Natural killer cell treated with Interleukin-12 subunit alpha and Interleukin-12 subunit beta and Interleukin-15 and Interleukin-18, amount 100 ng/mL, for 72 hours (primary cell): ENCODE measurements around the gene IMP4. TPM values are rescaled to one million over a fixed set of nuclear protein-coding genes. Genes with fewer than 3 reads are reported as not detected.

Experiments
- ATAC-seq, 2 donors: fragments of 150-1000 bp; cut with Tn5 transposase in 1 of 2; sonication (Bioruptor Pico), chemical (Tn5 transposase) in 1 of 2; 2 replicates each; pipeline ENCODE4 v1.10.0; 2021
- DNase-seq: peaks from one replicate; pipeline ENCODE4 v3.0.0; 2022; ENCODE audit warnings: low spot score
- H3K27ac Mint-ChIP-seq, 2 donors: 1 replicate in 1 of 2; 2 replicates in 1 of 2; pipeline ENCODE4 v1.8.0; 2022; ENCODE audit warnings: mixed read lengths in 2 of 2, mild to moderate bottlenecking in 1 of 2, moderate library complexity in 1 of 2
- H3K27me3 Mint-ChIP-seq, 2 donors: 1 replicate in 1 of 2; 2 replicates in 1 of 2; pipeline ENCODE4 v1.8.0; 2022; ENCODE audit warnings: mixed read lengths in 2 of 2
- H3K36me3 Mint-ChIP-seq: one replicate; pipeline ENCODE4 v1.8.0; 2022; ENCODE audit warnings: mixed read lengths
- H3K4me1 Mint-ChIP-seq, 2 donors: 1 replicate in 1 of 2; 2 replicates in 1 of 2; pipeline ENCODE4 v1.8.0; 2022; ENCODE audit warnings: low read depth in 2 of 2, mixed read lengths in 2 of 2, mild to moderate bottlenecking in 1 of 2
- H3K4me3 Mint-ChIP-seq: one replicate; pipeline ENCODE4 v1.8.0; 2022; ENCODE audit warnings: mixed read lengths
- H3K9me3 Mint-ChIP-seq: 2 replicates; pipeline ENCODE4 v1.8.0; 2022; ENCODE audit warnings: mixed read lengths
- total RNA-seq, 2 donors: library from RNA; stranded (reverse); gene quantifications; one replicate each; pipeline ENCODE4 v1.2.3, GENCODE V29; 2022

The IMP4 gene
- total RNA-seq, 2 donors from 2014 or later = 94.1 to 198 TPM

DNA sequence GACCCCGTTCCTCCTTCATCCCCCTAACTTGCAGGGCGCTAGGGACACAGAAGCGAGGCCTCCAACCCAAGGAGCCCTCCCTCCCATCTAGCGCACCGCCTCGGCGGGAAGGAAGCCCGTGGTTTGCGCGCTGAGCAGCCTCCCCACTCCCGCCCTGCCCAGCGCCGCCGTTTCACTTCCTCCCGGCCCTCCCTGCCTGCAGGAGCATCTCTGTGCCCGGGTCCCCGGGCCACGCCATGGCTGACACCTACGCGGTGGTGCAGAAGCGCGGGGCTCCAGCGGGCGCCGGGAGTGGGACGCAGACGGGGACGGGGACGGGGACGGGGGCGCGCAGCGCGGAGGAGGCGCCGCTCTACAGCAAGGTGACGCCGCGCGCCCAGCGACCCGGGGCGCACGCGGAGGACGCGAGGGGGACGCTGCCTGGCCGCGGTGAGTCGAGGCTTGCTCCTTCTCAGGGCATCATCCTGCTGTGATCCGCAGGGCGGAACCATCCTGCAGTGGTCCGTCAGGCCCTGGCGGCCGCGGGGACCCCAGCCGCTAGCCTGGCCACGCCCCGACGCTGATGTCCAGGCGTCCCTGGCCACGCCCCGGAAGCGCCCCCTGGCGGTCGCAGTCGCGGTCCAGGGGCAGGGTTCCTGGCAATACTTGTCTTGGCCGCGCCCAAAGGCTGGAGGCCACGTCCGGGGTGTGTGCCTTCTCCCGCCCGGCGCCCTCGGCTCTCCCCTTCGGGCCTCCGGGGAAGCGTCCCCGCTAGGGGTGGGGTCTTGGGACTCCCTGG is 29.5 kb downstream of the IMP4 start:
- DNase-seq (peak; percentile 93), ATAC-seq (peak; percentile 92 to 95)
- H3K9me3 Mint-ChIP-seq = peaks cover 5% of the 10 kb centered on the region
- H3K4me3 Mint-ChIP-seq = peak overlapping the region; percentile 92
- H3K4me1 Mint-ChIP-seq = peaks cover 59% of the 10 kb centered on the region in 2 donors
- peak overlapping the region; percentile 98 to 99 for H3K27ac Mint-ChIP-seq
- H3K36me3 Mint-ChIP-seq = peaks cover 41% of the 10 kb centered on the region
- H3K27me3 Mint-ChIP-seq = no peaks in the 10 kb centered on the region

DNA sequence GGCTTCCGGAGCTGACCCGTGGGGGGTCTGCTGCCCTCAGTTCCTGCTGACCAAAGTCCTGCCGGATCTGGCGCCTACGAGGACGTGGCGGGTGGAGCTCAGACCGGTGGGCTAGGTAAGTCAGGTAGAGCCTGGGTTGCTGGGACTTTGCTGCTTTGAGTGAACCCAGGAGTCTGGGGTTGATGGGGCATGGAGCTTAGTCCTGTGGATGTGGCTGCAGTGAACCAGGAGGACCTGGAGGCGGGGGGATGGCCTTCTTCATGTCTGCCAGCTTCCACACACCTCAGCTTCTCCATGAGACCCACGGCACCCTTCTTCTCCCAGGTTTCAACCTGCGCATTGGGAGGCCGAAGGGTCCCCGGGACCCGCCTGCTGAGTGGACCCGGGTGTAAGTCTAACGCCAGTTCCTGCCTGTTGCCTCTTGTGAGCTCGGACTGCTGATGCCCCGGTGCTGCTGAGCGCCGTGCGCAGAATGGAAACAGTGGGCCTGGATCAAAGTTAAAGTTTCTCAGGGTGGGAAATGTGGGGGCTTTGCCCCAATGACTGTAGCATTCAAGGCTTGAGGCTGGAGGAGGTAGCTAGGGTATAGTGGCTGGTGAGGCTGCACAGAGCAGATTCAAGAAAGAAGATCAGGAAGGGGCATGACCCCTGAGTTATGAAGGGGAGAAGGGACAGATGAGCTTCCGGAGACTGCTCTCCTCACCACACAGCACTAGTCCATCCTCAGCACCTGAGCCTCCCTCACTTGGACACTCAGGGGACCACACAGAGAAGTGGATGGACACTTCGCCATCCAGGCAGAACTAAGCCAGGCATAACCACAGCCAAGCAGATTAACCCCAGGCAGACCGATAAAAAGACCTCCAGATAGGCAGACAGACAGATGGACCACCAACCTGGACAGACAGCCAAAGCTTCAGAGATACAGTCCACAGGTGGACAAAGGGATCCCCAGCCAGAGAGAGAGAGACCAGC is 30.4 kb downstream of the IMP4 start:
- DNase-seq (no peak), ATAC-seq (no peak)
- Mint-ChIP-seq H3K27me3 (no peaks in the 10 kb centered on the region), H3K4me3 (peak overlapping the region; percentile 92), H3K9me3 (peaks cover 5% of the 10 kb centered on the region), H3K27ac (peak overlapping the region; percentile 98 to 99), H3K4me1 (peaks cover 65 to 66% of the 10 kb centered on the region in 2 donors), H3K36me3 (peaks cover 34% of the 10 kb centered on the region)

DNA sequence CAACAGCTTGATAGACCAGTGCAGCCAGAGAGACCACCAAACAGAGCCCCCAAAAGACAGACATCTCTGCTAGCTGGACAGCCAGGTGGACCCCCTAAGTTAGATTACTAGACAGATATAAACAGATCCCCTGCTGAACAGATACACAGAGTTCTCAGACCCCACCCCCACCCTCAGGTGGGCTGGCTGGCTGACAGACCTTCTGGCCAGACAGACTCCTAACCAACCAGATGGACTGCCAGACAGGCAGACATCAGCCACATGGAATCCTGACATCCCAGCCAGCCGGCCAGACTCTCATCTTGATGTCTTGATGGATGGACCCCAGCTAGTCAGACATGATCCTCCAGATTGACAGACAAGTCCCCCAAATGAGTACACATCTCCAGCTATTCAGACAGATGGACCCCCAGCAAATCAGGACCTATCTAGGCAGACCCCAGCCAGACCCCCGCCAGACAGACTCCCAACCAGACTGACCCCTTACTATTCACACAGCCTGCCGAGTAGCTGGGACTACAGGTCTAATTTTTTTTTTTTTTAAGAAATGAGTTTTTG is 31.2 kb downstream of the IMP4 start:
- ATAC-seq = no peak
- Mint-ChIP-seq H3K27me3 (no peaks in the 10 kb centered on the region), H3K4me1 (peaks cover 65 to 66% of the 10 kb centered on the region in 2 donors), H3K9me3 (peaks cover 5% of the 10 kb centered on the region), H3K27ac (peak overlapping the region; percentile 98 to 99), H3K36me3 (peaks cover 33% of the 10 kb centered on the region), H3K4me3 (peak overlapping the region; percentile 92)
- no peak for DNase-seq

DNA sequence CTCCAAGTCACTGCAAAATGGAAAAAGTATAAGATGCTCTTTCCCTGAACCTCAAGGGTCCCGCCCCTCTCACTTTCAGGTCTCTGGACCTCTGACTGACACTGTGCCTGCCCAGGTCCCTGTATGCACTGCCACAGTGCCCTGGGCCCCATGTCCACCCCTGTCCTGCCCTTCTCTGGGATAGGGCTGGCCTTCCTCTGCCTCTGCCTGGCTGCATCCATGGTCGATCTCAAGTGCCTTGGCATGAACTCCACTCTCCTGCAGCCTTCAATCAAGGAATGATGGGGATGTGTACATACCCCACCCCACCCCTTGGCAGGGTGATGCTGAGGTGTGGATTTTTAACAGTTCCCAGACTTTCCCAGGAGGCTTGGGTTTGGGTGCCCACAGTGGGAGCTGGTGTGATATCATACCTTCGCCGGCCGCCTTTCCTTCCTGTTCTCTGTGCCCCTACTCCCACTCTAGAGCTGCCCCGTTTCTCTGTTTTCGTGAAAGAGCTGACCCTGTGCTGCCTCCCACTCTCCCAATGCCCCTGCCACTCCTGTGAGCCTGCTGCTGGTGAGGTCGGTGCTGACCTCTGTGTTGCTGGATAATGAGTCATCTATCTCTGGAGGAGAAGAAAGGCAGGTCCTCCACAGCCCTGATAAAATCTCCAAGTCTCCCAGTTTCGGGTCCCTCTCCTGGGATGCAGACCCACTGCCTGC is 32.0 kb downstream of the IMP4 start:
- no peak for ATAC-seq
- Mint-ChIP-seq H3K4me3 (peak overlapping the region; percentile 92), H3K36me3 (peaks cover 33% of the 10 kb centered on the region)

DNA sequence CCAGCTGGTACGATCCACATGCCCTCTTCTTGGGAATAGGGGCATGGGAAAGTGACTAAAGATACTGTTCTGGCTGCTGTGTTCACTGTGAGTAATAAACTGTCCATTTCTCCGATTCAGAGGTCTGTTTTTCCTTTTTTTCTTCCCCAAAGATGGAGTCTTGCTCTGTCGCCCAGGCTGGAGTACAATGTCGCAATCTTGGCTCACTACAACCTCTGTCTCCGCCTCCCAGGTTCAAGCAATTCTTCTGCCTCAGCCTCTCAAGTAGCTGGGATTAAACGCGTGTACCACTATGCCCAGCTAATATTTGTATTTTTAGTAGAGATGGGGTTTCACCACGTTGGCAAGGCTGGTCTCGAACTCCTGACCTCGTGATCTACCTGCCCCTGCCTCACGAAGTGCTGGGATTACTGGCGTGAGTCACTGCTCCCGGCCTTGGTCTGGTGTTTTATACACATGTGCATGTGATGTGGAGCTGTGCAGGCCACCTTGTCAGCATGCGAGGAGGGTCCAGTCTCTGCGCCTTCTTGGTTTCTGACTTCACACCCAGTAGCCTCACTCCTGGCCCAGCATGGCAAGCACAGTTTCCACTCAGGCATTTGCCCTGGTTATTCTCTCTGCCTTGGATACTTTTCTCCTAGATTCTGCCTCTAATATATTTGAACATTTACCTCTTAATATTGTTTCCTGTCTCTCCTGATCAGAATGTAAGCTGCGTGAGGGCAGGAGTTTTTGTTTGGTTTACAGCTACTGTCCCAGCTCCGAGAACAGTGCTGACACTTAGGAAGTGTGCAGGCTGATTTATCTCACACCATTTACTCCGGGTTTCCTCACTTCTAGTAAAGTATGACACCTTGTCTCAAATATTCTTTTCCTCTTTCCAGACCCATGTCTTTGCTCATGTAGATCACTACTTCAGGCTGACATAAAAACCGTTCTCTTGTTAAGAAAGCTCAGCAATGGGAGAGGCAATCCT is 32.9 kb downstream of the IMP4 start:
- no peaks in the 10 kb centered on the region for H3K27me3 Mint-ChIP-seq
- peak overlapping the region; percentile 98 to 99 for H3K27ac Mint-ChIP-seq
- peaks cover 68 to 69% of the 10 kb centered on the region in 2 donors for H3K4me1 Mint-ChIP-seq
- peak overlapping the region; percentile 92 for H3K4me3 Mint-ChIP-seq
- H3K9me3 Mint-ChIP-seq = peaks cover 5% of the 10 kb centered on the region
- H3K36me3 Mint-ChIP-seq = peaks cover 33% of the 10 kb centered on the region
- ATAC-seq = no peak
- no peak for DNase-seq

More for the DNA sequence above, 32.0 kb downstream of the IMP4 start:
- peaks cover 69% of the 10 kb centered on the region in 2 donors for H3K4me1 Mint-ChIP-seq
- H3K27ac Mint-ChIP-seq = peak overlapping the region; percentile 98 to 99
- DNase-seq = no peak
- H3K9me3 Mint-ChIP-seq = peaks cover 5% of the 10 kb centered on the region
- H3K27me3 Mint-ChIP-seq = no peaks in the 10 kb centered on the region

DNA sequence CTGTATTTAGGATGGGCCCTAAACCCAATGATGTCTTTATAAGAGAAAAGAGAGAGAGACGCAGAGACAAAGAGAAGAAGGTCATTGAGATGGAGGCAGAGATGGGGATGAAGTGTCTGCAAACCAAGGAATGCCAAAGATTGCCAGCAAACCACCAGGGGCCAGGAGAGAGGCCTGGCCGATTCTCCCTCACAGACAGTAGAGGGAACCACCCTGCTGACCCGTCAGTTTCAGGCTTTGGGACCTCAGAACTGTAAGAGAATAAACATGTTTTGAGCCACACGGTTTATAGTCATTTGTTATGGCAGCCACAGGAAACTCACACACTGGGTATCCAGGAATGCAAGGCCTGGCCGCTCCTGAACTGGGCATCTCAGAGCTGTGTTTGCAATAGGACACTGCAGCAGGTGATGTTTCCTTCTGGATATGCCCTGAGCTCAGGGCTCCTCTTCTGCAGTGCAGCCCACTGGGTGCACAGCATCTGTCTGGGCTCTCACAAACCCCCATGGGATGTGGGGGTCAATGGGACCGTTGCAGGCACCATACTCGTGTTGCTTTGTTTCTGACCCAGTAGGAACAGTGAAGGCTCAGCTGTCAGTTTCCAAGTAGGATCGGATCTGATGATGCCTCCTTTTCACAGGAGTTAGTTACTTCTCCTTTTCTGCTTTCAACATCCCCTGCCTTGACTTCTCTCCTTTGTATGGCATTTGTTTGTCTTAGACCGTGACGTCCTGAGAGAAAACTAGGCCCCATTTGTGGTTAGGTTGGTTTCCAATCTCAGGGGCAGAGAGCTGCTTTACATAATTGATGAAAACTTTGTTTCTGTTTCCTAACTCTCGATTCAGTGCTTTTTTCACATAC is 34.0 kb downstream of the IMP4 start:
- H3K36me3 Mint-ChIP-seq = peaks cover 27% of the 10 kb centered on the region
- ATAC-seq = no peak
- peak overlapping the region; percentile 92 for H3K4me3 Mint-ChIP-seq

DNA sequence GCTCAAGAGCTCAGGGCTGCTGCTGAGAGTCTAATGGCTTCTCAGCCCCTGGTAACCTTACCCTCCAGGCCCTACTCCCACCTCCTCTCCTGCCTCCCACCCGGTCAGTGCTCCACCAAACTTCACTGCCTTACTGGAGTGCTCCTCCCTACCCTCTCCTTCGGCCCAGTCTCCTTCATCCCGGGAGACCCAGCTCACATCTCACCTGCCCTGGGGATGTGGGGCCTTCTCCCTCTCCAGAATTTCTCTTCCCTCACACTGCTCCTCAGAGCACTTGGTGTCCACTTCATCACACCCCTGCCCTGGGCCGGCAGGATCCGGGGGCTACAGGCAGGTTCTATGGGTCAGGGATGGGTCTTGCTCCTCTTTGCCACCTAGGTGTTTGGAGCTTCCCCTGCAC is 34.8 kb downstream of the IMP4 start:
- DNase-seq = no peak
- H3K36me3 Mint-ChIP-seq = peaks cover 27% of the 10 kb centered on the region
- no peak for ATAC-seq
- H3K27ac Mint-ChIP-seq = peak overlapping the region; percentile 98 to 99
- H3K4me1 Mint-ChIP-seq = peaks cover 58 to 64% of the 10 kb centered on the region in 2 donors
- H3K27me3 Mint-ChIP-seq = no peaks in the 10 kb centered on the region
- H3K9me3 Mint-ChIP-seq = peaks cover 5% of the 10 kb centered on the region
- H3K4me3 Mint-ChIP-seq = no peak overlapping the region

More for the DNA sequence above, 34.0 kb downstream of the IMP4 start:
- Mint-ChIP-seq H3K27ac (peak overlapping the region; percentile 98 to 99), H3K4me1 (peaks cover 59 to 65% of the 10 kb centered on the region in 2 donors), H3K9me3 (peaks cover 5% of the 10 kb centered on the region), H3K27me3 (no peaks in the 10 kb centered on the region)
- no peak for DNase-seq

DNA sequence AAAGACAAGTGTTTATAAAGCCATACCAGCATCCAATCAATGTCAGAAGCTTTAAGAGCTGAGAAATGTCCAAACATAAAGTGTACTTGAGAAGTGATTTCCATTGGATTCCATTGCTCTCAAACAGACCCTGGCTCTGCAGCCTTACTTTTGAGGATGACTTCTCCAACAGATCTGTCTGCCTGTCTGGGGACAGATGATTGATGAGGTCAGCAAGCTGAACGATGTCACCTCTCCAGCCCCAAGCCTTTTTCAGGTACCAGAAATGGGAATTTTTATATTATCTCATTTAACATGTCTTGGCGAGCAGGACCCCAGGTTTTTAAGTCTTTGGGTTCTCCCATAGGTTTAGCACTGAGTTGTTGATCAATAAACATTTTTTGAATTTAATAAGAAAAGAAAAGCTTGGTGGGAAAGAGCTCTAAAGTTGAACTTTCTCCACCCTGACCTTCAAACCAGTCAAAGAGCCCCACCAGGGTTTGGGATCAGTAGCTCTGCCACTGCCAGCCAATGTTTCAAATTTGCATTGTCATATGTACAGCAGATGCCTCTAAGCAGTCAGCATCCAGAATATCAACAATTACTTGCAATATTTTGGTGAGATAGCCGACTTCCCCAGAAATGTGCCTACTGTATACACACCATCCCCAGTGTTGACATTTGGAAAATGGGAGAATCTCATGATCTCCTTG is 35.7 kb downstream of the IMP4 start:
- no peak overlapping the region for H3K27ac Mint-ChIP-seq
- peaks cover 53 to 63% of the 10 kb centered on the region in 2 donors for H3K4me1 Mint-ChIP-seq
- DNase-seq = no peak

DNA sequence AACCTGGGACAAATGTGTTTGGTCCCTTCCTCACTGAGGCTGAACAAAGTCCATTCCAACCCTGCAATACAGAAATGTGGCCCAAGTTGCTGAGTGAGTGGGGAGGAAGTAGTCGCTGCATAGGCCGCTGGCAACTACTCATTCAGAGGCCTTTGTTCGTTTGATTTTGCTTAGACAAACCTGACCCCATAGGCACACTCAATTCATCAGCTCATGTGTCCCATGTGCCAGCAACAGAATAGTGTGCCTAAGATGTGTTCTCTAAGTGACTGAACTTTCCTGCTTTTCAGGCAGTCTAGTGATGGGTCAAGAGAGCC is 36.2 kb downstream of the IMP4 start:
- no peak for DNase-seq
- H3K27me3 Mint-ChIP-seq = no peaks in the 10 kb centered on the region
- H3K9me3 Mint-ChIP-seq = peaks cover 5% of the 10 kb centered on the region
- no peak for ATAC-seq
- H3K27ac Mint-ChIP-seq = no peak overlapping the region
- peaks cover 18% of the 10 kb centered on the region for H3K36me3 Mint-ChIP-seq
- peaks cover 48 to 58% of the 10 kb centered on the region in 2 donors for H3K4me1 Mint-ChIP-seq
- no peak overlapping the region for H3K4me3 Mint-ChIP-seq

More for the DNA sequence above, 35.7 kb downstream of the IMP4 start:
- no peaks in the 10 kb centered on the region for H3K27me3 Mint-ChIP-seq
- peaks cover 23% of the 10 kb centered on the region for H3K36me3 Mint-ChIP-seq
- H3K9me3 Mint-ChIP-seq = peaks cover 5% of the 10 kb centered on the region
- H3K4me3 Mint-ChIP-seq = no peak overlapping the region
- no peak for ATAC-seq

DNA sequence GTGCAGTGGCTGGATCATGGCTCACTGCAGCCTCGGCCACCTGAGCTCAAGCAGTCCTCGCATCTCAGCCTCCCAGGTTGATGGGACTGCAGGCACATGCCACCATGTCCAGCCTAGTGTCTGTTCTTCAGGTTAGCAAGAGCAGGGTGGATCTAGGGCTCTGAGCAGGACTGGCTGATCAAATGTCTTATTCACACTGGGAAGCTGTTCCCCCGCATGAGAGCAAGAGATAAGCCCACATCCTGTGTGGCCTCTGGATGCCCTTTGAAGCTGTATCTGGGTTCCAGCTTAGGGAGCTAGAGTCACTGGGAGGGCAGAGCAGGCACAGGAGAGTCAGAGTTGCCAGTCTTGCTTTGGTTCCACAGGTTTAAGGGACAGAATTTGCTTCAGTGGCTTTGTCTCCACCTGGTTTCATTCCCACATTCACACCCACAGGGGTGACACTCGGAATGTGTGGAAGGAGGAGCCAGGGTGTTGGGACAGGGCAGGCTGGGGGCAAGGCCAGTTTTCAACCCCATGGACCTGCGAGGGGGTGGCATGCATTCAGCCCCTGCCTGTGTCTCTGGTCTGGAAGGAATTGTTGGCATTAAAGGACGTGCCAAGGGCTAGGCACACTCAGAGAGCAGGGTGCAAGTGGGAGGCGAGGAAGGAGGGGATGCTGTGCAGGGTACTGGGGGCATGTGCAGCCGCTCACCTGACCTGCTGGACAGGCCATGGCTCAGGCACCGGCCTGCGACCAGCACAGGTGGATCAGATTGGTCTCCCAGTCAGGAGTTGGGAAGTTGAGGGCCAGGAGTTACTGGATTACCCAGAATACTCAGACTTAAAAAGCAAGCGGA is 37.6 kb downstream of the IMP4 start:
- Mint-ChIP-seq H3K27me3 (no peaks in the 10 kb centered on the region), H3K4me1 (peaks cover 37 to 48% of the 10 kb centered on the region in 2 donors), H3K36me3 (peaks cover 10% of the 10 kb centered on the region), H3K27ac (peak overlapping the region; percentile 2 to 13), H3K4me3 (no peak overlapping the region), H3K9me3 (peaks cover 5% of the 10 kb centered on the region)
- ATAC-seq = peak in 1 of 2 donors; percentile 53
- no peak for DNase-seq

DNA sequence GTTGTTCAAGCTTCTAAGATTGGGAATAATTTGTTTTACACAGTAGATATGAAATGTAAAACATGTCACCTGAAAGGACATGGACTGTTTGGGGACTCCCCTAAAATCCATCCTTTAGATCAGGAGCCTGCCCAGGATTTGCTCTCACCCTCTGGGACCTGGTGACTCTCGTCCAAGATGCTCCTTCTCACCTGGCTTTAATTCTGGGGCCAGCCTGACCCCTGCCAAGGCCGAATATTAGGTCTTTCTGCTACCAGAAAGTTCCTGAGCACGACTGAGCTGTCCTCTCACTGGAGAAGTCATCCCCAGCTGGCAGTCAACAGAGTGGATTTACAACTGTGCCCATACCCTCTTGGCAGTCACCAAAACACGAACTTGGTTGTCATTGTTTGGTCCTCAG is 38.4 kb downstream of the IMP4 start:
- Mint-ChIP-seq H3K4me3 (no peak overlapping the region), H3K27ac (no peak overlapping the region), H3K4me1 (peaks cover 29 to 41% of the 10 kb centered on the region in 2 donors), H3K36me3 (peaks cover 2% of the 10 kb centered on the region), H3K27me3 (no peaks in the 10 kb centered on the region), H3K9me3 (peaks cover under 1% of the 10 kb centered on the region)
- ATAC-seq (no peak), DNase-seq (no peak)
